ENCODE results near the gene ITGA3. TPM values are rescaled to one million over a fixed set of nuclear protein-coding genes. Genes with fewer than 3 reads are reported as not detected.
A peak's percentile ranks its signal among the peaks of the same experiment; 100 is the strongest.

ITGA3 gene
- total RNA-seq, 1 donor from 2014 or later: 668 TPM

DNA sequence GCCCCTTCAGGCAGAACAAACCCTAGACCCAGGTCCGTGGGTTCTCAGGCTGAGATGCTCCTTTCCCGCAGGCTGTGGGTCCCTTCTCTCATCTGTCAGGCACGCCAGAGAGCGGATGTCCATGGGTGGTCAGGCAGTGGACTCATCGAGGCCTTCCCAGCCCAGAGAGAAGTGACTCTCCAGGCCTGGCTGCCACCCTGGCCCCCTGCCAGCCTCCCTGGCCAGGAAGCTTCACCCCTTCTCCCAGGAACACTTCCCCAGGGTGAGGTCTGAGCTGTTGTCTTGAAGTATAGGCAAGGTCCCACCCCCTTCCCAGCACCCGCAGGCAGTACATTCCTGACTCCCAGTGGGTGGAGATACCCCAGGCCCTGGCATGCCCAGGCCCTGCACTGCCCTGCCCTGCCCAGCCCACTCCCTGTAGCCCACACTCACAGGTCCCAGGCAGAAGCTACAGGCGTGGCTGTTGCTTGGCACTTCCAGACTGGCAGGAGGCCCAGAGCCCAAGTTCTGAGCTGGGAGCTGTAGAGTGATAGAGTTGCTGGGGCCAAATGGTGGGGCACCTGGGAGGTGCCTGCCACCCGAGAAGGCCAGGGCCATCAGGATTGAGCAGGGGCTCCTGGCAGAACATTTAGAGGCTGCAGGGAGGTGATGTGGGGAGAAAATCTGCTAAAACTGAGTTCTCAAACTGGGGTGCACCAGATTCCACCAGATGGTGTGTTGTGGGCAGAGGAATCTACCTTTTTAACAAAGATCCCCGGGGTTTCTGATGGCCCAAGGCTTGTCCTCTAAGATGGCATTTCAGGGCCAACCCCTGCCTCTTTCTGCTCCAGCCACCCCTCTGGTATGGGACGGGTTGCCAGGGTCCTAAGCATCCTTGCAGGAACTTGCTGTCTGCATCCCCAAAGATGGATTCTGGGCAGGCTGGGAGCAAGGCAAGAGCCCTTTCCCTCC is 6.7 kb downstream of the ITGA3 start:
- peak overlapping the region; percentile 89 for H3K4me3 ChIP-seq (ENCODE audit: low read depth, low read length)
- TF ChIP-seq, protein P1, sequence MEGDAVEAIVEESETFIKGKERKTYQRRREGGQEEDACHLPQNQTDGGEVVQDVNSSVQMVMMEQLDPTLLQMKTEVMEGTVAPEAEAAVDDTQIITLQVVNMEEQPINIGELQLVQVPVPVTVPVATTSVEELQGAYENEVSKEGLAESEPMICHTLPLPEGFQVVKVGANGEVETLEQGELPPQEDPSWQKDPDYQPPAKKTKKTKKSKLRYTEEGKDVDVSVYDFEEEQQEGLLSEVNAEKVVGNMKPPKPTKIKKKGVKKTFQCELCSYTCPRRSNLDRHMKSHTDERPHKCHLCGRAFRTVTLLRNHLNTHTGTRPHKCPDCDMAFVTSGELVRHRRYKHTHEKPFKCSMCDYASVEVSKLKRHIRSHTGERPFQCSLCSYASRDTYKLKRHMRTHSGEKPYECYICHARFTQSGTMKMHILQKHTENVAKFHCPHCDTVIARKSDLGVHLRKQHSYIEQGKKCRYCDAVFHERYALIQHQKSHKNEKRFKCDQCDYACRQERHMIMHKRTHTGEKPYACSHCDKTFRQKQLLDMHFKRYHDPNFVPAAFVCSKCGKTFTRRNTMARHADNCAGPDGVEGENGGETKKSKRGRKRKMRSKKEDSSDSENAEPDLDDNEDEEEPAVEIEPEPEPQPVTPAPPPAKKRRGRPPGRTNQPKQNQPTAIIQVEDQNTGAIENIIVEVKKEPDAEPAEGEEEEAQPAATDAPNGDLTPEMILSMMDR (conservative IDR thresholded peaks at IDR 0.05; ENCODE audit: low read depth, low read length): no peak
- DNase-seq (ENCODE audit: low read depth): peak; percentile 85

DNA sequence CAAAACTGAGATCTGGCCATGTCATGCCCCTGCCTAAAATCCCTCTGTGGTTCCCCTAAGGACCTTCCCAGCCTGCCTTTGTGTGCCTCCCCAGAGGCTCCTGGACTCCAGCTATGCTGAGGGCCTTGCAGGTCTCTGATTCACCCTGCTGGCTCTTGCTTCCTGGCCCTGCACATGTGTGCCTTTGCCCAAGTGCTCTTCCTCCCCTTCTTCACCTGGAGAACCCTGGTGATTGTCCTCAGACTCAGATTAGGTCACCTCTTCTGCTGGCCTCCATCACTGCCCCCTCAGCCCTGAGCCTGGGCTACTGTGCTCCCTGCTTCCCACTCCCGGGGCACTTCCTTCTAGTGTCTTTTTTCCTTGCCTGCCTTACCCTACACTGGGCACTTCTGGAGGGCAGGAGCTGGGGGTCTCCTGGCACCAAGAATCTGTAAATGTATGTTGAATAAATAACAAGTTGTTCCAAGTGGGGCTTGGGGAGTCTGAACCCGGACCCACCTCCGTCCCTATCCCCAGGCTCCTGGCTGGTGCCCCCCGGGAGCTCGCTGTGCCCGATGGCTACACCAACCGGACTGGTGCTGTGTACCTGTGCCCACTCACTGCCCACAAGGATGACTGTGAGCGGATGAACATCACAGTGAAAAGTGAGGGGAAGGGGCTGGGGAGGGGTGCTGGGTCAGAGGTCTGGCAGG is 7.8 kb downstream of the ITGA3 start:
- H3K4me3 ChIP-seq (ENCODE audit: low read depth, low read length): peak overlapping the region; percentile 10
- no peak for DNase-seq (ENCODE audit: low read depth)
- TF ChIP-seq, protein P1 (conservative IDR thresholded peaks at IDR 0.05; ENCODE audit: low read depth, low read length): no peak

- TF ChIP-seq, protein P1 (conservative IDR thresholded peaks at IDR 0.05; ENCODE audit: low read depth, low read length): no peak
- DNase-seq (ENCODE audit: low read depth): no peak
- H3K4me3 ChIP-seq (ENCODE audit: low read depth, low read length): peak overlapping the region; percentile 10
Measured at GRCh38 chr17:50064253-50065001, 8.5 kb downstream of the ITGA3 start.

DNA sequence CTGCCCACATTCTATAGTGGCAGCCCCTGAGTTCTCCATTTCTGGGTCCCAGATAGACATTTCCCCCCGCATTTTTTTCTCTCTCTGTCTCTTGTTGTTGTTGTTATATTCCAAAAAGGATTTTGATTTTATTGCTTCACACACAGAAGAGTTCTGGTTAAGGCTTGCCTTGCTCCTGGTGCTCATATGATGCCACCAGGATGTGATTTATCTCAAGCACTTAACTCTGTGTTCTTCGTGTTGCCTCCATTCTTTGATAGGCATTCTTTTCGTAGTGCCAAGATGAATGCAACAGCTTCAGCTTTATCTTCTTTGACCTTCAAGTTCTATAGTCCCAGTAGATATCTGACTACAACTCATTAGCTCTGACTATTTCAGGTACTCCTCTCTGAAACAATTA is 9.1 kb downstream of the ITGA3 start:
- no peak for DNase-seq (ENCODE audit: low read depth)
- no peak overlapping the region for H3K4me3 ChIP-seq (ENCODE audit: low read depth, low read length)
- TF ChIP-seq, protein P1 (conservative IDR thresholded peaks at IDR 0.05; ENCODE audit: low read depth, low read length): no peak

GRCh38 chr17:50066995-50067394 is 11.1 kb downstream of the ITGA3 start:
- TF ChIP-seq, protein P1 (conservative IDR thresholded peaks at IDR 0.05; ENCODE audit: low read depth, low read length): no peak
- no peak for DNase-seq (ENCODE audit: low read depth)

GRCh38 chr17:50067996-50068395 is 12.1 kb downstream of the ITGA3 start:
- H3K4me3 ChIP-seq (ENCODE audit: low read depth, low read length): no peak overlapping the region
- TF ChIP-seq, protein P1 (conservative IDR thresholded peaks at IDR 0.05; ENCODE audit: low read depth, low read length): no peak
- DNase-seq (ENCODE audit: low read depth): no peak

More at GRCh38 chr17:50066995-50067394, 11.1 kb downstream of the ITGA3 start:
- no peak overlapping the region for H3K4me3 ChIP-seq (ENCODE audit: low read depth, low read length)
